Esophagus squamous epithelium (tissue), 5 donors: ENCODE measurements around the gene RNF207. TPM values are rescaled to one million over a fixed set of nuclear protein-coding genes. Genes with fewer than 3 reads are reported as not detected.

Experiments used
- DNase-seq: peaks from one replicate; lab custom pipeline; 2025; lab: John Stamatoyannopoulos, UW
- H3K27ac ChIP-seq, 4 donors: fragments of 200-600 bp; sonication (generic); one replicate each; pipeline ENCODE4 v1.5.1; 2016 to 2019; ENCODE audit warnings: mild to moderate bottlenecking in 1 of 4
- H3K27me3 ChIP-seq, 4 donors: fragments of 200-600 bp; sonication (generic); 1 replicate in 3 of 4; 2 replicates in 1 of 4; pipeline versions ENCODE4 v1.5.1 to v1.6.0; 2017 to 2021; ENCODE audit warnings: antibody characterized with exemption in 1 of 4
- H3K36me3 ChIP-seq, 3 donors: fragments of 200-600 bp; sonication (generic); one replicate each; pipeline ENCODE4 v1.5.1; 2016 to 2019
- H3K4me1 ChIP-seq, 3 donors: fragments of 200-600 bp; sonication (generic); one replicate each; pipeline ENCODE4 v1.5.1; 2017 to 2019
- H3K4me3 ChIP-seq, 4 donors: fragments of 200-600 bp; sonication (generic); 1 replicate in 3 of 4; 2 replicates in 1 of 4; pipeline ENCODE4 v1.5.1; 2016 to 2019; ENCODE audit warnings: mild to moderate bottlenecking in 2 of 4, moderate library complexity in 1 of 4
- H3K9me3 ChIP-seq, 3 donors: fragments of 200-600 bp; sonication (generic); one replicate each; pipeline ENCODE4 v1.5.1; 2016 to 2019
- CTCF ChIP-seq, 6 experiments: fragments of 450-650 bp in 4 of 6; fragments of 200-600 bp in 2 of 6; sonication (generic) in 2 of 6; IDR thresholded peaks; one replicate each; pipeline ENCODE4 v1.5.1; 2016 to 2019; ENCODE audit warnings: antibody characterized with exemption in 6 of 6, mild to moderate bottlenecking in 4 of 6, moderate library complexity in 4 of 6
- POLR2A ChIP-seq, 4 donors: fragments of 450-650 bp; IDR thresholded peaks; one replicate each; pipeline ENCODE4 v1.6.1; 2017; ENCODE audit warnings: antibody characterized with exemption in 4 of 4, mild to moderate bottlenecking in 4 of 4, moderate library complexity in 3 of 4
- WGBS, 2 donors: methylation state at CpG; one replicate each; pipeline ENCODE4 v1.1.5; 2018; 5-methylcytosine and 5-hydroxymethylcytosine counted together
- intact Hi-C: fragments of 100-400 bp; cut with DNase I; formaldehyde crosslinking; loops from one replicate; pipeline ENCODE4 v1.15.0; 2022
- total RNA-seq, 4 donors: library from RNA; depleted of rRNA; stranded (reverse); fragments of >200 nt; gene quantifications; one replicate each; pipeline ENCODE4 v1.1.0, GENCODE V29; 2016
- donor health status: DM: yes; HTN: yes; CAD: no.

The RNF207 gene
- total RNA-seq, 4 donors from 2014 or later, result 6.6 to 43.3 (median 23.3) TPM

GRCh38 chr1:6168947-6169586 is 36.9 kb upstream of the RNF207 start:
- TF ChIP-seq POLR2A (IDR thresholded peaks at IDR 0.05), result no peak
- TF ChIP-seq CTCF (IDR thresholded peaks at IDR 0.05), result no peak
- intact Hi-C loops, result no loop called here
- Histone ChIP-seq H3K9me3 (no peaks in the 10 kb centered on the region), H3K4me1 (peaks cover 0 to 5% (median 0%) of the 10 kb centered on the region in 3 donors), H3K36me3 (no peaks in the 10 kb centered on the region), H3K4me3 (no peak overlapping the region), H3K27me3 (peaks cover 0 to 98% (median 0%) of the 10 kb centered on the region in 4 donors), H3K27ac (no peak overlapping the region)
- WGBS, 2 donors, result 61 to 100% methylated on average over 2 to 6 of the region's 18 CpGs
- no peak for DNase-seq

- no peak for DNase-seq
- intact Hi-C loops, result no loop called here
- Histone ChIP-seq H3K4me3 (no peak overlapping the region), H3K36me3 (no peaks in the 10 kb centered on the region), H3K27ac (no peak overlapping the region), H3K9me3 (no peaks in the 10 kb centered on the region), H3K4me1 (peaks cover 0 to 5% (median 0%) of the 10 kb centered on the region in 3 donors), H3K27me3 (peaks cover 0 to 92% (median 0%) of the 10 kb centered on the region in 4 donors)
- TF ChIP-seq POLR2A (IDR thresholded peaks at IDR 0.05), result no peak
- no peak for TF ChIP-seq CTCF (IDR thresholded peaks at IDR 0.05)
- WGBS, 2 donors, result 75 to 78% methylated on average over 4 to 6 of the region's 16 CpGs
Measured at GRCh38 chr1:6170116-6170741, 35.7 kb upstream of the RNF207 start.

- TF ChIP-seq POLR2A (IDR thresholded peaks at IDR 0.05), result no peak
- no peak for TF ChIP-seq CTCF (IDR thresholded peaks at IDR 0.05)
- 30% methylated on average over 15 of the region's 19 CpGs; no CpG with 5 or more reads in 1 of the 2 donors for WGBS, 2 donors
- H3K4me1 ChIP-seq, result peaks cover 0 to 5% (median 0%) of the 10 kb centered on the region in 3 donors
- no peak for DNase-seq
- H3K27me3 ChIP-seq, result peaks cover 0 to 92% (median 0%) of the 10 kb centered on the region in 4 donors
- no peak overlapping the region for H3K4me3 ChIP-seq
- intact Hi-C loops, result no loop called here
- H3K36me3 ChIP-seq, result no peaks in the 10 kb centered on the region
- no peak overlapping the region for H3K27ac ChIP-seq
- no peaks in the 10 kb centered on the region for H3K9me3 ChIP-seq
Measured at GRCh38 chr1:6170742-6171201, 35.1 kb upstream of the RNF207 start.

- no peaks in the 10 kb centered on the region for H3K9me3 ChIP-seq
Measured at GRCh38 chr1:6171548-6172124, 34.3 kb upstream of the RNF207 start.

More at GRCh38 chr1:6171548-6172124, 34.3 kb upstream of the RNF207 start:
- Histone ChIP-seq H3K4me1 (peaks cover 0 to 5% (median 0%) of the 10 kb centered on the region in 3 donors), H3K36me3 (no peaks in the 10 kb centered on the region), H3K27me3 (peaks cover 0 to 92% (median 0%) of the 10 kb centered on the region in 4 donors), H3K27ac (no peak overlapping the region), H3K4me3 (no peak overlapping the region)
- DNase-seq, result no peak
- 33 to 43% methylated on average over 2 to 3 of the region's 10 CpGs for WGBS, 2 donors
- intact Hi-C loops, result no loop called here
- TF ChIP-seq POLR2A (IDR thresholded peaks at IDR 0.05) (no peak), CTCF (IDR thresholded peaks at IDR 0.05) (peak in 1 of 6 experiments; percentile 15)
